Peyer's patch (tissue), 4 donors: ENCODE data around the gene SS18L1. TPM values are rescaled to one million over a fixed set of nuclear protein-coding genes. Genes with fewer than 3 reads are reported as not detected.

Experiments used
- DNase-seq, 3 donors: peaks; one replicate each; pipeline ENCODE4 v3.0.0-alpha.2; 2017 to 2019
- H3K27ac ChIP-seq, 4 donors: fragments of 200-600 bp; sonication (generic); one replicate each; pipeline ENCODE4 v1.5.1; 2016 to 2019
- H3K27me3 ChIP-seq, 2 donors: fragments of 200-600 bp; sonication (generic); one replicate each; pipeline ENCODE4 v1.5.1; 2019
- H3K36me3 ChIP-seq, 3 donors: fragments of 200-600 bp; sonication (generic); one replicate each; pipeline ENCODE4 v1.5.1; 2016 to 2019
- H3K4me1 ChIP-seq, 4 donors: fragments of 200-600 bp; sonication (generic); one replicate each; pipeline ENCODE4 v1.5.1; 2016 to 2019
- H3K4me3 ChIP-seq, 4 donors: fragments of 200-600 bp; sonication (generic); 1 replicate in 3 of 4; 2 replicates in 1 of 4; pipeline ENCODE4 v1.5.1; 2016 to 2019; ENCODE audit warnings: mild to moderate bottlenecking in 1 of 4
- H3K9me3 ChIP-seq, 4 donors: fragments of 200-600 bp; sonication (generic); one replicate each; pipeline ENCODE4 v1.5.1; 2016 to 2019; ENCODE audit warnings: mild to moderate bottlenecking in 1 of 4
- CTCF ChIP-seq, 6 experiments: fragments of 450-650 bp in 4 of 6; fragments of 200-600 bp in 2 of 6; sonication (generic) in 1 of 6; IDR thresholded peaks; one replicate each; pipeline ENCODE4 v1.5.1; 2017 to 2019; ENCODE audit warnings: antibody characterized with exemption in 6 of 6, mild to moderate bottlenecking in 3 of 6, moderate library complexity in 1 of 6
- POLR2A ChIP-seq, 2 donors: fragments of 450-650 bp; IDR thresholded peaks; one replicate each; pipeline ENCODE4 v1.5.1; 2017; ENCODE audit warnings: antibody characterized with exemption in 2 of 2, mild to moderate bottlenecking in 2 of 2, moderate library complexity in 2 of 2
- total RNA-seq, 4 donors: library from RNA; depleted of rRNA; stranded (reverse); fragments of >200 nt; gene quantifications; one replicate each; pipeline ENCODE4 v1.1.0, GENCODE V29; 2016

SS18L1 gene
- total RNA-seq, 4 donors from 2014 or later: 14.9 to 27.2 (median 24.5) TPM

- DNase-seq: peak in 1 of 3 donors; percentile 31
- peaks cover 0 to 19% (median 0%) of the 10 kb centered on the region in 4 donors for H3K4me1 ChIP-seq
- peaks cover 0 to 69% (median 0%) of the 10 kb centered on the region in 3 donors for H3K36me3 ChIP-seq
These were observed 57.1 kb downstream of the SS18L1 start for GRCh38 chr20:62200491-62201172.

GRCh38 chr20:62201173-62202082, 57.9 kb downstream of the SS18L1 start:
- TF ChIP-seq POLR2A (IDR thresholded peaks at IDR 0.05) (no peak), CTCF (IDR thresholded peaks at IDR 0.05) (no peak)
- Histone ChIP-seq H3K27me3 (no peaks in the 10 kb centered on the region), H3K9me3 (no peaks in the 10 kb centered on the region), H3K4me3 (peak overlapping the region in 1 of 4 donors; percentile 15), H3K27ac (peak overlapping the region in 1 of 4 donors; percentile 74), H3K36me3 (peaks cover 0 to 63% (median 0%) of the 10 kb centered on the region in 3 donors), H3K4me1 (peaks cover 0 to 19% (median 0%) of the 10 kb centered on the region in 4 donors)
- DNase-seq: peak; percentile 36 to 82 (median 75)

More at GRCh38 chr20:62200491-62201172, 57.1 kb downstream of the SS18L1 start:
- Histone ChIP-seq H3K27me3 (no peaks in the 10 kb centered on the region), H3K9me3 (no peaks in the 10 kb centered on the region), H3K27ac (peak overlapping the region in 1 of 4 donors; percentile 74), H3K4me3 (no peak overlapping the region)
- TF ChIP-seq CTCF (IDR thresholded peaks at IDR 0.05): no peak
- TF ChIP-seq POLR2A (IDR thresholded peaks at IDR 0.05): no peak

GRCh38 chr20:62202083-62202395, 58.5 kb downstream of the SS18L1 start:
- peak in 1 of 3 donors; percentile 20 for DNase-seq
- Histone ChIP-seq H3K9me3 (no peaks in the 10 kb centered on the region), H3K27ac (peak overlapping the region in 1 of 4 donors; percentile 74), H3K4me3 (no peak overlapping the region), H3K36me3 (peaks cover 0 to 57% (median 0%) of the 10 kb centered on the region in 3 donors), H3K4me1 (peaks cover 0 to 19% (median 0%) of the 10 kb centered on the region in 4 donors), H3K27me3 (no peaks in the 10 kb centered on the region)
- TF ChIP-seq CTCF (IDR thresholded peaks at IDR 0.05) (no peak), POLR2A (IDR thresholded peaks at IDR 0.05) (no peak)

- Histone ChIP-seq H3K36me3 (peaks cover 0 to 49% (median 0%) of the 10 kb centered on the region in 3 donors), H3K4me3 (no peak overlapping the region), H3K9me3 (no peaks in the 10 kb centered on the region), H3K27me3 (no peaks in the 10 kb centered on the region), H3K27ac (peak overlapping the region in 1 of 4 donors; percentile 17), H3K4me1 (peaks cover 0 to 19% (median 0%) of the 10 kb centered on the region in 4 donors)
- peak in 1 of 3 donors; percentile 40 for DNase-seq
- no peak for TF ChIP-seq CTCF (IDR thresholded peaks at IDR 0.05)
- TF ChIP-seq POLR2A (IDR thresholded peaks at IDR 0.05): no peak
These were observed 59.3 kb downstream of the SS18L1 start for GRCh38 chr20:62202676-62203377.

- DNase-seq: peak in 1 of 3 donors; percentile 25
- Histone ChIP-seq H3K4me3 (no peak overlapping the region), H3K4me1 (peaks cover 0 to 19% (median 0%) of the 10 kb centered on the region in 4 donors), H3K9me3 (no peaks in the 10 kb centered on the region), H3K27me3 (no peaks in the 10 kb centered on the region), H3K36me3 (peaks cover 0 to 42% (median 0%) of the 10 kb centered on the region in 3 donors), H3K27ac (no peak overlapping the region)
- TF ChIP-seq CTCF (IDR thresholded peaks at IDR 0.05) (no peak), POLR2A (IDR thresholded peaks at IDR 0.05) (no peak)
These were observed 59.9 kb downstream of the SS18L1 start for GRCh38 chr20:62203378-62204030.
